ENCODE data around the gene CLDN9.

- TF ChIP-seq SIN3A (IDR thresholded peaks at IDR 0.05; ENCODE audit: borderline replicate concordance, insufficient read depth, low read length): no peak
- no peak for TF ChIP-seq POLR2AphosphoS5 (IDR thresholded peaks at IDR 0.05; ENCODE audit: low read depth, low read length)
- no peak for TF ChIP-seq REST (IDR thresholded peaks at IDR 0.05; ENCODE audit: insufficient read depth in 1 of 2, low read depth in 2 of 2, low read length in 2 of 2)
- TF ChIP-seq TAF1 (IDR thresholded peaks at IDR 0.05; ENCODE audit: borderline replicate concordance, insufficient read depth, low read length): no peak
- TF ChIP-seq FOXP2 (optimal IDR thresholded peaks at IDR 0.05; ENCODE audit: borderline replicate concordance, extremely low read depth, extremely low read length, insufficient read depth): no peak
These were observed 26.2 kb downstream of the CLDN9 start for GRCh38 chr16:3038896-3039295.

All from PFSK-1 (cell line).